GM10248 (cell line): ENCODE data around the gene TXNRD1.
"Not testable (repeated sequence)": the region's sequence is repeated elsewhere in the genome, so short reads cannot be mapped to it uniquely, and the experiment has no call there.

ENCODE experiments used
- CTCF ChIA-PET: fragments of 300-600 bp; sonication (Branson Sonifier 250); formaldehyde crosslinking; extraction: SDS; loops from one replicate; lab custom pipeline; 2021; ENCODE audit warnings: antibody characterized with exemption; lab: Yijun Ruan, JAX
- POLR2A ChIA-PET: fragments of 350-650 bp; sonication (Branson Sonifier 250); formaldehyde crosslinking; extraction: SDS; loops from one replicate; lab custom pipeline; 2020; ENCODE audit warnings: antibody characterized with exemption; lab: Yijun Ruan, JAX
- DNase-seq: peaks from one replicate; pipeline ENCODE4 v3.0.0; 2012; ENCODE audit errors: extremely low spot score
- TF ChIP-seq, protein P1 (sequence below): IDR thresholded peaks from 2 replicates; pipeline ENCODE4 v1.5.1; 2012; ENCODE audit warnings: mild to moderate bottlenecking, low read depth; ENCODE audit errors: extremely low read depth, missing control alignments, control extremely low read depth

The TXNRD1 gene

DNA sequence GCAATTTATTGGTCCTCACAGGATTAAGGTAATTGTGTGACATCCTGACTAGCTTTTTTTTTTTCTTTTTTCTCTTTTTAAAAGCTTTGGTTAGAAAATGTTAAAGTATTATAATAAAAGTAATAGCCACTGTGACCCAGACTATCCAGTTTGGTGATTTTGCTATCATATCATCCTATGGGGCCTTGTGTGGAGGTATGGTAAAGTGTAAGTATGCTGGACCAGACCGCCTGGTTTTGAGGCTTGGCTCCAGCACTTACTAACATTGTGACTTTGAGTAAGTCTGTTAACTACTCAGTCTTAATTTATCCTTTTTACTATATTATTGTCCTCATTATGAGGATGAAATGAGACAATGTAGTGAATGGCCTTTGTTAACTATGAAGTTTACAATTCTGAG lies 103.4 kb downstream of the TXNRD1 start:
- DNase-seq, result no peak
- POLR2A ChIA-PET, result no interaction called here
- CTCF ChIA-PET, result interaction anchor here (0.9 to 1.4 kb wide), 4 partner anchors 8 to 210 kb away, joined by 3 to 5 read pairs (median 4); no protein-coding TSS in a partner anchor
- TF ChIP-seq, protein P1, sequence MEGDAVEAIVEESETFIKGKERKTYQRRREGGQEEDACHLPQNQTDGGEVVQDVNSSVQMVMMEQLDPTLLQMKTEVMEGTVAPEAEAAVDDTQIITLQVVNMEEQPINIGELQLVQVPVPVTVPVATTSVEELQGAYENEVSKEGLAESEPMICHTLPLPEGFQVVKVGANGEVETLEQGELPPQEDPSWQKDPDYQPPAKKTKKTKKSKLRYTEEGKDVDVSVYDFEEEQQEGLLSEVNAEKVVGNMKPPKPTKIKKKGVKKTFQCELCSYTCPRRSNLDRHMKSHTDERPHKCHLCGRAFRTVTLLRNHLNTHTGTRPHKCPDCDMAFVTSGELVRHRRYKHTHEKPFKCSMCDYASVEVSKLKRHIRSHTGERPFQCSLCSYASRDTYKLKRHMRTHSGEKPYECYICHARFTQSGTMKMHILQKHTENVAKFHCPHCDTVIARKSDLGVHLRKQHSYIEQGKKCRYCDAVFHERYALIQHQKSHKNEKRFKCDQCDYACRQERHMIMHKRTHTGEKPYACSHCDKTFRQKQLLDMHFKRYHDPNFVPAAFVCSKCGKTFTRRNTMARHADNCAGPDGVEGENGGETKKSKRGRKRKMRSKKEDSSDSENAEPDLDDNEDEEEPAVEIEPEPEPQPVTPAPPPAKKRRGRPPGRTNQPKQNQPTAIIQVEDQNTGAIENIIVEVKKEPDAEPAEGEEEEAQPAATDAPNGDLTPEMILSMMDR, result no peak

DNA sequence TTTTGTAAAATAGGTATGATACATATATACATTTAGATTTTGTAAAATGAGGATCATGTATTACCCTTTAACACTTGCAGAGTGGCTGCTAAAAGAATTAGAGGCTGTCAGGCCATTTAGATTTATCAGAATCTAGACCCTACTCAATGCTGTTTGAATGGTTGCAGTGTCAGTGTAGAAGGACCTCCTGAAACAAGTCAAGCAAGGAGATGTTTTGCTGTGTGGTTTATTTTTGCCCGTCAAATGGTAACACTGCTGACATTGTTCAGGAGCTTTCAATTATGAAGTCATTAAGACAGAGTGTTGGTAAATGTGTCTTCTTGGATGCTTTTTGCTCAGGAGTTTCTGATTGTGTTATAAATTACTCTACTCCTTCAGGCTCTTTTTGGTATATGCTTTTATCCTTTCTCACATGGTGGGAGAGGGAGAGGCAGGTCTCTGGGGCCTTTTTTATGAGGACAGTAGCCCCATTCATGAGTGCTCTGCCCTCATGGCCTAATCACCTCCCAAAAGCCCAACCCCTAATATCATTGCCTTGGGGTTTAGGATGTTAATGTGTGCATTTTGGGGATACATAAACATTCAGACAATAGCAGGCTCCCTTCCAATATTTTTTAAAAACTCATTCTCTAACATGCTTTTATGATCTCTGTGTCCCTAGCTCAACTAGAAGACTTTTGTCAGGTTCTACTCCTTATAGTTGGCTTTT lies 104.5 kb downstream of the TXNRD1 start:
- ChIA-PET POLR2A (interaction anchor here (0.7 kb wide), 2 partner anchors 31 to 115 kb away, joined by 3 to 4 read pairs; no protein-coding TSS in a partner anchor), CTCF (interaction anchor here (0.9 to 1.8 kb wide), 2 partner anchors 14 to 62 kb away, joined by 3 to 6 read pairs; no protein-coding TSS in a partner anchor)
- TF ChIP-seq, protein P1, result no peak
- no peak for DNase-seq

DNA sequence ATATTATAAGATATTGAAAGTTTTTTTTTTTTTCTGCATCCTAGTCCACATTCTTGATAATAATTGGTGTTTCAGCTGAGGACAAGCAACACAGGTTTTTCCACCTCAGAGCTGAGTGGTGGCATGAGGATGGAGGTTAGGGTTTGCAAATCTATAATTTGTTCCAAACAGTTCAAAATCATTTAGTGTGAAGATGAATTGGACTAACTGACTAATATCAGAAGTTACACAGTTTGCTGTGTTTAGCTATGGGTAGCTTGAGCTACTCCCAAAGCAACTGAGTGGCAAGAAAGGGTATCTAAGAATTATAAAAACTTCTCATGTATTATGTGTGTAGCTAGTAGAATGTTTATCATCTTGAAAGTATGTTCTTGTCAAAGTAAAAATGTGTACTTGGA lies 105.0 kb downstream of the TXNRD1 start:
- no peak for DNase-seq
- ChIA-PET CTCF (interaction anchor here (0.9 to 1.8 kb wide), 3 partner anchors 8 to 61 kb away, joined by 3 to 6 read pairs (median 4); no protein-coding TSS in a partner anchor), POLR2A (interaction anchor here (0.7 kb wide), 2 partner anchors 32 to 115 kb away, joined by 3 to 4 read pairs; no protein-coding TSS in a partner anchor)
- TF ChIP-seq, protein P1, result no peak

DNA sequence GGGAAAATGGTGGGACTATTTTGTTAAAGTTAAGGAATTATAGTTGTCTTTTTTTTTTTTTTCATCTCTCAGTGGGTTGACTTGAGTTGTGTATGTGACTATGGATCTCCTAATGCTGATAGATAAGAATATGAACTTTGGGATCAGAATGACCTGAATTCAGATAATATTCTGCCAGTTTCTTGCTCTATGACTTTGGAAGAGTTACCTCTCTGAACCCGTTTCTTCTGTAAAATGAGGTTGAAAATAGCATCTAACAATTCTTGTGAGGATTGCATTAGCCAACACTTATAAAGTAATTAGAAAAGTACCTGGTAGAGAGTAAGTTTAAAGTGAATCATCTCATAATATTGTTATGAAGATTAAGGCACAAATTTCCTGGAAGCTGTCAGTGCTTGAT lies 106.4 kb downstream of the TXNRD1 start:
- no peak for DNase-seq
- TF ChIP-seq, protein P1, result no peak
- CTCF ChIA-PET, result interaction anchor here (0.7 to 1.8 kb wide), 3 partner anchors 9 to 60 kb away, joined by 3 to 6 read pairs (median 4); no protein-coding TSS in a partner anchor
- POLR2A ChIA-PET, result interaction anchor here (0.7 kb wide), 1 partner anchor 32 kb away, joined by 3 read pairs; no protein-coding TSS in a partner anchor

DNA sequence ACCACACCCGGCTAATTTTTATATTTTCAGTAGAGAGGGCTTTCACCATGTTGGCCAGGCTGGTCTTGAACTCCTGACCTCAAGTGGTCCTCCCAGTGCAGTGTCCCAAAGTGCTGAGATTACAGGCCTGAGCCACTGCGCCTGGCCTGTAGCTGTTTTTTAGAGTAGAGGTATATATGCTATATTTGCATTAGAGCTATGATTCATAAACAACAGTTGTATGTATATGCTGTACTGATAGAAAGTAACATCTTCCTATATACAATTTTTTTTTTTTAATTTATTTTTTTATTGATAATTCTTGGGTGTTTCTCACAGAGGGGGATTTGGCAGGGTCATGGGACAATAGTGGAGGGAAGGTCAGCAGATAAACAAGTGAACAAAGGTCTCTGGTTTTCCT lies 107.0 kb downstream of the TXNRD1 start:
- CTCF ChIA-PET, result interaction anchor here (0.7 to 1.6 kb wide), 2 partner anchors 10 to 60 kb away, joined by 3 to 4 read pairs; no protein-coding TSS in a partner anchor
- DNase-seq, POLR2A ChIA-PET: not testable (repeated sequence)

DNA sequence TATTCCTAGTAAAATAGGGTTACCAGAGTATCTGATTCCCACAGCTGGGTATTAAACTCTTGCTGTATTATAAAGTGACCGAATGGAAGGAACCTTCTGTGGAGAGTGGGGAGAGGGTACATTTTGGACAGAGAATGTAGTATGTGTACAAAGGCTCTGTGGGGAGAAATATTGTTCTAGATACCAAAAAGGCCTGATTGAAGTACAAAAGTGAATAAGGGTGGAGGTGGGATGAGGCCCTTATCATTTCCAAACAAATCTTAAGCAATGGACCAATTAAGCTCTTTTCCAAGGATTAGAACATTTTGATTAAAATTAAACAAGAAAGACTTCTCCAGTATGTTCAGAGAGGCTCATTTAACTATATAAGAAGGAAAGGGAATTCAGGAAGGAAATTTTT lies 108.3 kb downstream of the TXNRD1 start:
- ChIA-PET POLR2A (no interaction called here), CTCF (no interaction called here)
- TF ChIP-seq, protein P1, result no peak
- DNase-seq, result no peak

DNA sequence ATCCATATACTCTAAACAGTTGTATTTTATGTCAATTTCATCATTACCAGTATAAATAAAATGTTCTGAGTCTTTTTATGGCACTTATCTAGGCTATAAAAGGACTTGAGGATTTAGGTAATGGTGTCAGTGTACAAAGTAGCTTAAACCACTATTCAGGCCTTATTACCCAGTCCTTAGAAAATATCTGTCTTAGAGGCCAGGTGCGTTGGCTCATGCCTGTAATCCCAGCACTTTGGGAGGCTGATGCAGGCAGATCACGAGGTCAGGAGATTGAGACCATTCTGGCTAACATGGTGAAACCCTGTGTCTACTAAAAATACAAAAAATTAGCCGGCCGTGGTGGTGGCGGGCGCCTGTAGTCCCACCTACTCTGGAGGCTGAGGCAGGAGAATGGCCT lies 112.7 kb downstream of the TXNRD1 start:
- CTCF ChIA-PET, result interaction anchor here (0.6 to 3.8 kb wide), 2 partner anchors 7 to 30 kb away, joined by 3 to 13 read pairs; no protein-coding TSS in a partner anchor

More for the DNA sequence above, 112.7 kb downstream of the TXNRD1 start:
- not testable (repeated sequence) for DNase-seq
- POLR2A ChIA-PET, result interaction anchor here (0.6 kb wide), 1 partner anchor 1948 kb away, joined by 3 read pairs; no protein-coding TSS in a partner anchor
